HG02884 (cell line): ENCODE measurements around the gene M1AP.

Experiments
- ATAC-seq: cut with Tn5 transposase; IDR thresholded peaks from one replicate; pipeline ENCODE4 v1.9.1; 2021; ENCODE audit warnings: mild to moderate bottlenecking, moderate library complexity; ENCODE audit not compliant: unreplicated experiment

M1AP gene

DNA sequence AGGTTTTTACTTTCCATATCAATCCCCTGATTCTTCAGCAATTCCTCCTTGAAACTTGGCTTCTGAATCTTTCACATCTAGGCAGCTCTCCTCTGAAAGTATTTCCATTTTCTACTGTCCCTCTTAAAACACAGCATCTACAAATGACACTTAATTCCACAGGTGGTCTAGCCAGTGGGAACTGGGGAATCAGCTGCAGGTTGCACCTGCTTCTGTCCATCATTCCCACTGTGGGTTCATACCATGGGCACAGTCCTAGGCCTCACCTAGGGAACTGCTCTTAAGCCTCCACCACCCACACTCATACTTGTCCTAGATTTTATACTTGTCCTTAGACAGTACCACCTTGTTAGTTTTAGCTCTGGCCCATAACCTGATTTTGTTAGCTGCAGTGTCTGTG lies 96.6 kb downstream of the M1AP start:
- no peak for ATAC-seq

DNA sequence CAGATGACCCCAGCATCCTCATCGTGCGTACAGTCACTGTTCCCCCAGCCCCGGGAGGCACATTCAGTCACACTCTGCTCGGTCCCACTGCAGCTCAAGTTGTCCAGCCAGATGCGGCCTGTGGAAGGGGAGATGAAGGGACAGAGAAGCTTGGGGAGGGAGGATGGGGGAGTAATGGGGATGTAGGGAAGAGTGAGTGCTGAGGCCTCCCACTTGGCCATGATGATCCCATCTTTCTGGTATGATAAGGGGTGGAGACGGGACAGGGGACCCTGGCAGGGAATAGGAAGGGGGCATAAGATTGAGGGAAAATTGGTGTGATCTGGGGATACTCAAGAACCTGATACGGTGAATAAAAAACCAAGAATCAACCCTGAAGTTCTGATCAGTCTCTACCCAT lies 97.9 kb downstream of the M1AP start:
- ATAC-seq = no peak

DNA sequence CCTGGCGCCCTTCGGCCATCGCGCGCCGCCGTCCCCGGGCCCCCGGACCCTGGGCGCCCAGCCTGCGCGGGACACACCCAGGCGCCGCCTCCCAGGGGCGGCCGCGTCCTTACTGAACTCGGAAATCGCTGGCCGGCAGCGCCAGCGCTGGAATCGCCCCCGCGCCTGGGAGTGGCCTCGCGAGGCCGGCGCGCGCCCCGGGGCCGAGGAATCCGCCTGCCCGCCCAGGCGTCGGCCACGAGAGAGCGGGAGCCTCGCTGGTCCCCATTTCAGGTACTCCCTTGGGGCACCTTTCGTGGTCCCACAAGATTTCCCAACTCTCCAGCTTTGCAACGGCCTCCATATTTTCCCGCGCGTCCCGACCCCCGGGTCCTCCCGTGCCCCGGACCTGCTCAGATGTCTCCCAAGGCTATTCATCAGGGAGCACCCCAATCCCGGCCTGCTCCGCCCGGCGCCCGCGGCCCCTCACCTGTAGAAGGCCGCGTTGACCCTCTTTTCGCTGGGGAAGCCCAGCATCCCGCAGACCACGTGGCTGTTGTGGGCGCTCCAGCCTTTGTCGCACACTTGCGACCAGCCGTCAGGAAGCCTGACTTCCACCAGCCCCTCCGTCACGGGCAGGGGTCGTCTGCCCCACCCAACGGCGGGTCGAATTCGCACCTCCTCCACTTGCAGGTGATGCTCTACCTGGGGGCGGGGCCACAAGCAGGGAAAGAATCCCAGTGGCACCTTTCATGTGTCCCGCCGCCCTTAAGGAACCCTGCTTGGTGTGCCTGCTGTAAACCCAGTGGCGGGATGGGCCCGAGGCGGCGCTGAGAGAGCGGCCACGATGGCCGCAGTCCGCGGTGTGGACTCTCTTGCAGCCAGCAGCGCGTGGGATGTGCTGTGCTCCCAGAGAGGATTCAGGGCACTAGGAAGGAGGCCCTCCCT lies 99.0 kb downstream of the M1AP start:
- no peak for ATAC-seq

DNA sequence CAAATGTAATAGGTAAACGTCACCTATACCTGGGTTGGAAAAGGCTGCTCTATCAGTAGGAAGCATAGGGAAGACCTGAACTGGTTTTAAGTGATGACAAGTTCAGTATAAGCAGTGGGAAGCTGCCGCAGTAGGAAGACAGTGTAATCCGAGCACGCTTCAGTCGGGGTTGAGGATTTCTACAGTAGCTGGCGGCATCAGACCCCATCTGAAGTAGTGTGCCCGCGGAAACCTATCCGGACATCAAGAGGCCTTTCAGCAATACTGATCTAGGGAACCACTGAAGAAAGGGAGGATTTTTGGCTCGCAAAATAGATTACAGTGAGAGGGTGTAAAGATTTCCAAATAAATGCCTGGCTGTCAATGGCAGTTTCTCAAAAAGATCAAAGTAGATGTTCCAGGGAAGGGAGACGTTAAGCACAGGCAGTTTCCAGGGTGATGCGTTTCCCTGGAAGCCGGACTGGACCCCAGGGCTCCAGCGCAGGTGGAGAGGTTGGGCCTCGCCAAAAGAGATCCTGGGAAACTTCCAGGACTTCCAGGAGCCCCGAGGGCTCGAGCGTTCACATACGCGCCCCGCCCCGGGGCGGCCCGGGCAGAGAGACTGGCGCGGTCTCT lies 99.7 kb downstream of the M1AP start:
- no peak for ATAC-seq

DNA sequence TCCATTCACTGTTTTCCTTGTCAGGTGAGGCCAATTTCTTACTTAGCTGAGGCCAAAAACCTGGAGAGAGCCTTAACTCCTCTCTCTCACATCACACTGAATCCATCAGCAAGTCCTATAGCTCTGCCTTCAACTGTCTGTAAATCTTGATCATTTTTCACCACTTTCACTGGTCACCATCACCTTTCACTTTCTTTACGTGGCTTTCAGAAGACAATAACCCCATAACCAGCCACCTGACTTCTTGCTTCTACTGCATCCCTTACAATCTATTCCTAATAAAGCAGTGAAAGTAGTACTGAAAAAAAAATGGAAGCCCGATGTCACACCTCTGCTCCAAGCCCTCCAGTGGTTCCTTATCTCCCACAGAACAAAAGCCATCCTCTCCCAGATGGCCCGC lies 102.1 kb downstream of the M1AP start:
- ATAC-seq = no peak

DNA sequence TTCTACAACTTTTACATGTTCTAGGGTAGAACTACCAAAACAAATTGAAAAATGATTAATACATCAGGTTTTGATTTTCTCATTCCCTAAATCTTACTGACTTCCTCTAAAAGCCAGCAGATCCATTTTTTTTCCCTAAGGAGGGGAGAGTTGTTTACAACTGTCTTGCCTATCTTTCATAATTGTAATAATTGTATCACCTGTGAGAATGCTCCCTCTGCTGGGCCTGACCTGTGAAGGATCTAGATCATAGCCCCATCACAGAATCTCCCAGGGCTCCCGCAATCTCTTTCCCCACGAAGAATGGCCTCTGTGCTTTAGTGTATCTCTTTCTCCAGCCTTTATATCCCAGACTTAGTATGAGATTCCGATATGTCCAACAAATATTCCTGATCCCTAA lies 103.5 kb downstream of the M1AP start:
- no peak for ATAC-seq

DNA sequence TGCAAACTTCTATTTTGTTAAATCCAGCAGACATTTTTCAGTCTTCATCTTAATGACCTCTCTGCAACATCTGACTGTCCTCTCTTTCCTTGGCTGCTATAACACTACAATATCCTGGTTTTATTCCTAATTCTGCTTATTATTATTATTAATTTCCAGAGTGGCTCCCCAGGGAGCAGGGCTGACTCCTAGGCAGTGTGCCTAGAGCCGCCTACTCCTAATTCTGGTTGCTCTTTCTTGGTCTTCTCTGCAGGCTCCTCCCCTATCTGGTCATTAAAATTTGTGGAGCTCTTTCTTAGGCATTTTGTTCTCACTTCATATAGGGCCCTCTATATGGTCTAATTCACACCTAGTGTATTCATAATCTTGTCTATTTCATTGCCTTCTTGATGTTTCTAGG lies 105.2 kb downstream of the M1AP start:
- ATAC-seq = no peak

DNA sequence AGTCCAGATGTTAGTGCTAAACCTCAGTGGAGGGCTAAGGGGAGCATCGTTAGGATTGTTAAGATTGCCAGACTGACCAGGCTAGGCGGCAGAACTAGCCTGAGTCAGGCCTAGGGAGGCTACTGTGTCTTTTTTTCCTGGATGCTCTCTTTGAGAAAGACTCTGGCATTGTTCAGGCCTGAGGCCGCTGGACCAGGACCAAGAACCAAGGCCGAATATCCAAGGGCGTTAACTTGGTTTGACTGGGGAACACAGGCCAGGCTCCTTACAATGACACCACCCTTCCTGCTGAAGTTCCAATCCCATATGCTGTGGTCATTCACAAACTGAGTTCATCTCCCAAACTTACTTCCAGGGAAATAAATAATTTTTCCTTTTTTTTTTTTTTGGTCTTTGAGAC lies 107.8 kb downstream of the M1AP start:
- ATAC-seq = no peak

DNA sequence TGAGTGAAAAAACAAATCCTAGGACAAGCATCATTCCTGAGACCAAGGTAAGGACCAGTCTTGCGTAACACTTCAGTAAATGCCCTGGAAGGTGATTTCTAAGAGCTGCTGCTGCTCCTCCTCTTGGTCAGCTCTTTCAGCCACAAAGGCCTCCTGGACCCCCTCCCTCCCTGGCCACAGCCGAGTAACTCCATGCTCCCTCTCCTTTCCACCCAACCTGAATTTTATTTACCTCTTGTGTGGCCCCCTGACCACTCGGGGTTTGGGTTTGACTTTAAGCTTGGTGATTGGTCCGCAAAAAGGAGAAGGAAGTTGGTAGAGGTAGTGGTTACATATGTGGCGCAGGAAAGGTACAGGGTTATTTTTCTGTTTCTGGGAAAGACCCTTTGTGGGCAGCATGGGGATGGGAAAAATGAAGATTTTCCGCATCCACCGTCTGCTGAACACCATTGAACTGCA lies 109.2 kb downstream of the M1AP start:
- ATAC-seq = no peak

DNA sequence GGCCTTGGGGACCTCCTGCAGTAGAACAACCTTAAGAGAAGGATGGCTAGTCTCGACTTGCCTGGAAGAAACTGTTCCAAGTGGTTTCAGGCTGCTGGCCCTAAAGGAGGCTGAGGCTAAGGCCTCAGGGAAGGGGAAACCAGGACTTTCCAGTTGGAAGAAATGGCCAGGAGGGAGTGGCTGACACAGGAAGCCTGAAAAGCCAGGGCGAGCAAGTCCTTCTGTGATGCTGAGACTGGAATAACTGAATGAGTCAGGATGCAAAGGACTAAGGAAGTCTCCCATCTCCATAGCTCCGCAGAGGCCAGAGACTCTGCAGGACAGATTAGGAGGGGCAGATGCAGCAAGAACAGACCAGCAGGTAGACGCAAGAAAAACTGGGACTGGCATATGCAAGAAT lies 111.0 kb downstream of the M1AP start:
- no peak for ATAC-seq

DNA sequence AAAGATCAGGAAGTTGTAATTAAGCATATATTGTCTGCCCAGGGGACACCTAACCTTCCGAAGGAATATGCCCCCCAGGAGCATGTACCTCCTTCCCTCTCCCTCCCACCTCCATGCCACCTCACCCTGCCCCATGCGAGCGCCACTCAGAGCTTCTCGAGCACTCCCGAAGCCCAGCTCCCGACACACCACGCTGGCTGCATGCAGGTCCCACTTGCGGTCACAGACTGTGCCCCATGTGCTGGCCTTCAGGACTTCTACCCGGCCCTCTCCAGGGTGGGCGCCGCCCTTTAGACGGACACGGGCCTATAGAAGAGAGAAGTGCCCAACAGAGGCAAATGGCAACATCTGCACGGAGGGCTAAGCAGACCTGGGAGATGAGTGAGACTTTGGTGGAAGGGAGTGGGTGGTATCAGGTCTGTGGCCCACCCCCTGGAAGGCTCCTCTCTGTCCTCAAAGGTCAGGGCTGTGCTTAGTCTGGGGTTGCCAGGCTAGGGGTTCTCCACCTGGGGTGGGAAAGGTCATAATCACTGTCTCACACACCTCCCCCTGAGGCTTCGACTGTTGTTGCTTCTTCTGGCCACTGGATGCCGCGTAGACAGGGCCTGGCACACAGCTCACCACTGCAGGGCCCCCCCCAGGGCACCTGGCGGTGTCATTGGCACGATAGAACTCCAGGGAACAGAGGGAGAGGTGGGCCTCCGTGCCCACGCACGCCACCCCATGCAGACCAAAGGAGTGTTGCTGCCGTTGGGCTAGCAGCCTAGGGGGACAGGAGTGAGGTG lies 111.8 kb downstream of the M1AP start:
- ATAC-seq = no peak

DNA sequence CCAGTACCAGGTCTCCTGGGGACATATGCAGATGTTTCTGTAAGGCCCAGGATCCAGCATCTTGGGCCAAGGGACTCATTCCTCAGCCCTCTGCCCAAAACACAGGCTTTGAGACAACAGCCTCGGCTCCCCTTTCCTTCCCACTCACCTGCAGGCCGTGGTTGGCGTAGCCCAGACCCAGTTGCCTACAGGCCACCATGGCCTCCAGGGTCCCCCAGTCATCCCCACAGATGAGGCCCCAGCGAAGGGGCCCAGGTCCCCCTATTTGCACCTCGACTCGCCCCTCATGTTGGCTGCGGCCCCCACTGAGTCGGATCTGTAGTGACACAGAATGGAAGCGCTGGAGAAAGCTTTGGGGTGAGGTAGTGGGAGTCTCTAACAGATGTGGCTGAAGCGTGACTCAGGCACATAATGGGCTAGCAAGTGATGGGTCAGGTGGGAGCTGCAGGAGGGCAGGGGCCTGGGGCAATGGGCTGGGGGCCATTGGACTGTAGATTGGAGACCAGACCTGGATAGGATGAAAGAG lies 112.6 kb downstream of the M1AP start:
- no peak for ATAC-seq

DNA sequence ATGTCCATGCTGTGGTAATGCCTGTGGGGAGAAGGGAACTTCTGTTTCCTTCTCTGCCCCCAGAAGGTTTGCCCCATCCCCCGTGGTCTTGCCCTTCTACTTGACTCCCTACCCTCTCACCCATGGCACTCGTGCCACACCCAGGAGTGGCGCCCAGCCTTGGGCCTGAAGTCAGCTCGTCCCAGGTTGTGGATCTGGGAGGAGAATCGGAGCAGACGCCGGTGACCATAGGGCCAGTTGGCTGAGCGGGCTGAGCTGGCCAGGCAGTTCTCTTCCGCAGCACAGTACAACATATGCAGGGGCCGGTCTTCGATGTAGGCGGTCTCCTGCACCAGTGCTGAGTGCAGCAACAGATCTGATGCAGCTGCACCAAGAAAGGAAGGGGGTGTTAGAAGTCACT lies 113.7 kb downstream of the M1AP start:
- no peak for ATAC-seq

DNA sequence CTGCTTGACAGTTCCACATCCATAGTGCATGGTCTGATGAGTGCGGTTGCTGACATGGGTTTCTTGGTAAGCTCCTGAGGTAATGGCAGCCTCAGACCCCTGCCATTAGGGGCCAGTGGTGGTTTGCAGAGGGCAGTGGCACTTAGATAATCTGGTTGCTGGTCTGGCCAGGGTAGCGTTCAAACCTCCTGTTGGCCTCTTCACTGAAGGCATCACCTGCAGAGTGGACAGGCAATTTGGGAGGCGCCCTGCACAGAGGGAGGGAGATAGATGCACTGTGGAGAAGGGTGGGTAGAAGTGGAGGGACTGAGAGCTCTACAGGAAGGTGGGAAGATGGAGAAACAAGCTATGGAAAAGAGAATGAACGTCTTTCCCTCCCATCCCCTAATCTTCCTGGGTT lies 114.7 kb downstream of the M1AP start:
- ATAC-seq = no peak

DNA sequence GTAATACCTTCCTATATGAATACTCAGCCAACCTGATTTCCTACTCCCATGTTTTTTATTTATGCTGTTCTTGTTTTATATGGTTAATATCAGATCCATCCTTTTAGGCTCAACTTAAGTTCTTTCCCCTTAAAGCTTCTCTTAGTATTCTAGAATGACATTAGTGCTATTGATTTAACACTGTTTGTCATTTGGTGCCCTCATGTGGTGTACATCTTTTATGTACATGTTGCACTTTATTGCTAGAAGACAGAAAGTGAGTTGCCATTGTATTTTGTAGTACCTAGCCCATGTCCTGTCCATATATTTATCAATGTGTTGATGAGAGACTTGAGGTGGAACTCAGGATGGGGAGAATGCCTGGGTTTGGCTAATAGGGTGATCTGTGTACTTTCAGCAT lies 115.9 kb downstream of the M1AP start:
- ATAC-seq = no peak

DNA sequence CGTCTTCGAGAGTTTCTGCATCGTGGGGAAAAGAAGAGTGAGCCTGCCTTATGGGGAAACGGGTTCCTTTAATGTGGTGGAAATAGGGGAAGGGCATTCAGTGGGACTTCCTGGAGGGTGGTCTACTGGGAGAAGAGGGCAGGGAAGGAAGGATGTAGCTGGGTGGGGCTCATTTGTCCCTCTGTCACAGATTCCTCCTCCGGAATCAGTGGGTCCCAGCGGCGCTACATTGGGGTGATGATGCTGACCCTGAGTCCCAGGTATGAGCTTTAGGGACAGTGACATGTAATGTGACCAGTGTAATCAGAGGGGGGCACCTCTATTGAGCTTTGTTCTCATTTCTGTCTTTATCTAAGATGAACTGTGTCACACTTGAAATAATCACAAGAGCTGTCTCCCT lies 116.5 kb downstream of the M1AP start:
- ATAC-seq = no peak

DNA sequence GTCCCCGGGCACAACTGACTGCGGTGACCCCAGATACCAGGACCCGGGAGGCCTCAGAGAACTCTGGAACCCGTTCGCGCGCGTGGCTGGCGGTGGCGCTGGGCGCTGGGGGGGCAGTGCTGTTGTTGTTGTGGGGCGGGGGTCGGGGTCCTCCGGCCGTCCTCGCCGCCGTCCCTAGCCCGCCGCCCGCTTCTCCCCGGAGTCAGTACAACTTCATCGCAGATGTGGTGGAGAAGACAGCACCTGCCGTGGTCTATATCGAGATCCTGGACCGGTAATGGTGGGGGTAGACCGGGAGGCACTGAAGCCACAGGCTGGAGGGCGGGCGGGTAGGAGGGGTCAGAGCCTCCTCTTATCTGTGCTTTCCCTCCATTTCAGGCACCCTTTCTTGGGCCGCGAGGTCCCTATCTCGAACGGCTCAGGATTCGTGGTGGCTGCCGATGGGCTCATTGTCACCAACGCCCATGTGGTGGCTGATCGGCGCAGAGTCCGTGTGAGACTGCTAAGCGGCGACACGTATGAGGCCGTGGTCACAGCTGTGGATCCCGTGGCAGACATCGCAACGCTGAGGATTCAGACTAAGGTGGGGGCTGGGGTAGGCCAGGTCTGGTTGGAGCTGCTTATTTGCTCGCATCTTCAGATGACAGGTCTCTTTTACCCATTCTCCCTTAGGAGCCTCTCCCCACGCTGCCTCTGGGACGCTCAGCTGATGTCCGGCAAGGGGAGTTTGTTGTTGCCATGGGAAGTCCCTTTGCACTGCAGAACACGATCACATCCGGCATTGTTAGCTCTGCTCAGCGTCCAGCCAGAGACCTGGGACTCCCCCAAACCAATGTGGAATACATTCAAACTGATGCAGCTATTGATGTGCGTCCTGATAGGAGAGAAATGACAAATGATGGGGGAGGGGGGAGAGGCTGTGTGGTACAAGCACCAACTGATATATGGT lies 117.6 kb downstream of the M1AP start:
- no peak for ATAC-seq

DNA sequence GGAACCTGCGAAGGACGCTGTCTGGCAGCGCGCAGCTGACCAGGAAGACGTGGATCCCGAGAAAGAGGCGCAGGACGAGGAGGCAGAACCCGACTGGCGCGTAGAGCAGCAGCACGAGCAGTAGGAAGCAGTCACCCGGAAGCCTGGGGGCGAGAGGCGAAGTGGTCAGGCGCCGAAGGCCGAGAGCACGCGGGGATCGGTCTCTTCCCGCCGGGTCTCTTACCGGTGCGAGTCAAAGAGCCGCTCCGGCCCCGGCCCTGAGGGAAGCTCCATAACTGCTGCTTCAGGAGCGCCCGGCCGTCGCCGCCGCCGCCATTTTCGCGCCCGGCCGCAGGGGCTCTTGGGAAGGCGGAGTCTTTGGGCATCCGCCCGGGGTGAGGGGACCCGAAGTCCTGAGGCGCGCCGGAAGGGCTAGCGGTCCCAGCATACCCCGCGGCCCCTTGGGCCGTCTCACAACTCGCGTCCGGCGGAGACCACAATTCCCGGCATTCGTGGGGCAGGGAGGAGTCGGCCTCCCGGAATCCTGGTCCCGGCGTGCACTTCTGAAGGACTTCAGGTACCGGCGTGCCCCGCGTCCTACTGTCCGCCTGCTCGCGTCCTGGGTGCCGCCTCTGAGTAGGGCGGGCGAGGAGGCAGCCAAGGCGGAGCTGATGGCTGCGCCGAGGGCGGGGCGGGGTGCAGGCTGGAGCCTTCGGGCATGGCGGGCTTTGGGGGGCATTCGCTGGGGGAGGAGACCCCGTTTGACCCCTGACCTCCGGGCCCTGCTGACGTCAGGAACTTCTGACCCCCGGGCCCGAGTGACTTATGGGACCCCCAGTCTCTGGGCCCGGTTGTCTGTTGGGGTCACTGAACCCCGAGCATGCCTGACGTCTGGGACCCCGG lies 118.5 kb downstream of the M1AP start, which contains the start of the genes AUP1 and HTRA2:
AUP1 (minus strand) TSS at position 350 of the 882 bp plus-strand sequence; CDS start at position 273, 77 bp downstream.
HTRA2 (plus strand) TSS at position 577 of the 882 bp plus-strand sequence; CDS start at position 651, 74 bp downstream.
- peak; percentile 77 for ATAC-seq
